ENCODE measurements around the gene CTRB1.

Gene CTRB1

GRCh38 chr16:75225678-75226515 is 7.1 kb downstream of the CTRB1 start:
- no peak for DNase-seq (ENCODE audit: low spot score)

DNA sequence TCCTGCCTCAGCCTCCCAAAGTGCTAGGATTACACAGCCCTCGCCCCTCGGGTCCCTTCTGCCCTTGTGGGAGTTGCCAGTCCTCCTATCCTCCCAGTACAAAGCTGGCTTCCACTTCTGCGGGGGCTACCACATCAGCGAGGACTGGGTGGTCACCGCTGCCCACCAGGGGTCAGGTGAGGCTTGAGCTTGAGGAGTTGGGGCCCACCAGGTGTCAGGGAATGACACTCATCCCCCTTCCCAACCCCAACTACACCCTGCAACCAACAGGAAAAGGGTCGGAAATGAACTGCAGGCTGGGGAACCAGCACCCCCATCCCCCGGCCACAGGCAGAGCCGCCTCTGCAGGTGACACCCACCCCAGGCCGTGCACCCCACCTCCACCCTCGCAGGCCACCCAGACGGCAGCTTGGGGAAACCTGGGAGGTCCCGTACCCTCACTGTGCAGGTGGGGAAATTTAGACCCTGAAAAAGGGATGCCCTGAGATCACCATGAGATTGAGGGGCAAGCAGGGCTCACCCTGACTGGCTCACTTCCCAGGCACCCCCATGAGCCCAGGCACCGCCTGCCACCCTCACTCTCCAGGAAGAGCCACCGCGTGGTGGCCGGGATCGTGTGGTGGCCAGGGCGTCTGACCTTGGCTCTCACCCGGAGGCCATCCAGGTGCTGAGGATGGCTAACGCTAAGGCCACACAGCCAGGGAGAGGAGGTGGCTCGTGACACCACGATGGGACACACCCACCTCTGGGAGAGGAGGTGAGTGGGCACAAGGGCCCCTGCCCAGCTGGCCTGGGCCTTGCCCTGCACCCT is 8.0 kb downstream of the CTRB1 start:
- DNase-seq (ENCODE audit: low spot score) = no peak

- DNase-seq (ENCODE audit: low spot score) = no peak
Measured at GRCh38 chr16:75227361-75228142, 8.8 kb downstream of the CTRB1 start.

DNA sequence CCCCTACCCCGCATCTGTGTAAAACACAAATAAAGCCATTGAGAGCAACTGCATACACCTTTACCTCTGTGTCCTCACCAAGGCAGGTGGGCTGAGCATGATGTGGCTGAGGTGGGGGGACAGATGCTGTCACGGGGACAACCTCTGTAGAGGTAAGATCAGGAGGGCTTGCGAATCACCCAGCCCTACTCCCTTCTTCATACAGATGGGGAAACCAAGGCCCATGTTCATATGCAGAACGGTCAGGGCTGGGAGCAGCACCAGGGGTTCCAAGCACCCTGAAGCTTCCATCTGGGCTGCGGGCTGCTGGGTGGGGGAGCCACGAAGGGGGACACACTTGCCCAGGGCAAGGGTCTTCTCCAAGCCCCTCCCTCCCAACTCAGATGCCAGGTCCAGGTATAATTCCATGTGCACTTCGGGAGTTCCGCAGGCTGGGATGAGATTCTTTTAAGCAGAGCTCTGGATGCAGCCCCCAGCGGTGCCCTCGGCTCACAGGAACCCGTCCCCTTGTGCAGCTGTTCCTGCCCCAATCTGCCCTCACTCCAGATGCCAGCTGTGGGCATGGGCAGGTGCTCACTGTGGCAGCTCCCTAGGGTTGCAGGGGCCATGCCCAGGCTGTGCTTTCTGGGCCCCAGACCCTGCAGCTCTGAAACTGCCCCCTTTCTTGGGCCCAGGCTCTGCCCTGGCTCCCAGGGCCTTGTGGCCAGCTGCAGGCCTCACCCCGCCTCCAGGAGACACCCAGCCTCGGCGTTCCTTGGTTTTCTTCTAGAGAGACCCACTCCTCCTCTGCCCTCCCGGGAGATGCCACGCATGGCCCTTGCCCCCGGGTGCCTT is 9.6 kb downstream of the CTRB1 start:
- no peak for DNase-seq (ENCODE audit: low spot score)

GRCh38 chr16:75229172-75230031 is 10.6 kb downstream of the CTRB1 start:
- DNase-seq (ENCODE audit: low spot score) = no peak

- DNase-seq (ENCODE audit: low spot score) = no peak
Measured at GRCh38 chr16:75230471-75231110, 11.8 kb downstream of the CTRB1 start.

GRCh38 chr16:75231570-75231969 is 12.8 kb downstream of the CTRB1 start:
- DNase-seq (ENCODE audit: low spot score) = no peak

DNA sequence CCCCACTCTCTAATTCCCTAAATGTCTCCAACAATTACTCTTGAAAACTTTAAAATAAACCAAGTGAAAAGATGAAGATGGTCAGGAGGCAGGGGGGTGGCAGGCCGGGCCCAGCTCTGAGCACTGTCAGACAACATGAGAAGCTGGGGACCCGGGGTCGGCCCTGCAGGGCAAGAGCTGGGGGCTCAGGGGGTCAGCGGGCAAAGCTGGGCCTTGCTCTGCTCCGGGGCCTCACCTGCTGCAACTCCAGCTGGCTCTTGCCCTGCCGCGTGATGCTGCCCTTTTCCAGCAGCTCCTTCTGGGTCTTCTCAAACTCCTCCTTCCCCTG is 14.8 kb downstream of the CTRB1 start:
- no peak for DNase-seq (ENCODE audit: low spot score)

DNA sequence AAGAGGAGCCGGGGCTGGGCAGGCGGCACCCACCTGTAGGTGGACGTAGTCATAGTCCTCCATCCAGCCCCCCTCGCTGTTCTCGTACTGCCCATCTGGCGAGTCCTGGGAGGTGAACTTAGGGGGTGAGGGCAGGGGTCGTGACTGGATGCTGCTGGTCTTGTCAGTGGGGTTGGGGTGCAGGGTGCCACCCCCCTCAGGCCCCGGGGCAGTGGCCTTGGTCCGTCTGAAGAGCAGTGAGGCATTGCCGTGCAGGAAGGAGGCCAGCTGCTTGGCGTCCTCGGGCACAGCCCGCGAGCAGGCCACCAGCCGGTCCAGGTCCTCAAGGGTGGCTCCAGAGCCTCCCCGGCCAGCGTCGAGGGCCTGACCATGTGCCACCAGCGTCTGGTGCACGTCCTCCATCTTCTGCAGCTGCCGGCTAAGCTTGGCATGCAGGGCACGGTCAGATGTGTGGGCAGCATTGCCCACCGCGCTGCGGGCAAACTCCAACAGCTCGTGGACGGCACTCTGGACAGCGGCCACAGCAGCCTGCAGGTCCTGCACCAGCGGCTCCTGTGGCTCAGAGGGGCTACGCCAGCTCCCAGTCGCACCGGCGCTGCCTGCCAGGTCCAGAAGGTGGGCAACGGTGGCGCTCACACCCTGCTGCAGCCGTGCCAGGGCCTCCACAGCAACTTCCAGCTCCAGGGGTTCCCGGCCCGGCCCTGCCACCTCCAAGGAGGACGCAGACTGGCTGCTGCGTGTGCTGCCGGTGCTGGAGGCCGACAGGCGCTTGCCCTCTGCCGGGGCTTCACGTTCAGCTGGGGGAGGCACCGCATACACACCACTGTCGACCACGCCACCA is 16.3 kb downstream of the CTRB1 start:
- DNase-seq (ENCODE audit: low spot score) = no peak

DNA sequence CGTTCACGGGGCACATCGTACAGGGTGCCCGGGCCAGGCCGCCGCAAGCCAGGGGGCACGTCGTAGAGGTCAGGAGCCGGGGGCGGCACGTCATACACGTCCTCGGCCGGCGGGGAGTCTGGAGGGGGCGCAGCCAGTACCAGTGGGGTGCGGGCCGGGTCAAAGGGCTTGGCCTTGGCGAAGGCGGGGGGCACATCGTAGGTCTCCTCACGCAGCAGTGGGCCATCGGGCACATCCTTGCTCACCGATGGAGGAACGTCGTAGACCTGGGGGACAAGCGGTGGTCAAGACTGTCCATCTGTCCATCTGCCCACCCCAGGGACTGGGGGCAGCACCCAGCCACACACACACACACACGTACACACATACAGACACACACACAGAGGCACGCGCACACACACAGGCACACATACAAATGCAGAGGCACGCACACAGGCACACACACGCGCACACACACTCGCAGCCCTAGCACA is 17.0 kb downstream of the CTRB1 start:
- no peak for DNase-seq (ENCODE audit: low spot score)

DNA sequence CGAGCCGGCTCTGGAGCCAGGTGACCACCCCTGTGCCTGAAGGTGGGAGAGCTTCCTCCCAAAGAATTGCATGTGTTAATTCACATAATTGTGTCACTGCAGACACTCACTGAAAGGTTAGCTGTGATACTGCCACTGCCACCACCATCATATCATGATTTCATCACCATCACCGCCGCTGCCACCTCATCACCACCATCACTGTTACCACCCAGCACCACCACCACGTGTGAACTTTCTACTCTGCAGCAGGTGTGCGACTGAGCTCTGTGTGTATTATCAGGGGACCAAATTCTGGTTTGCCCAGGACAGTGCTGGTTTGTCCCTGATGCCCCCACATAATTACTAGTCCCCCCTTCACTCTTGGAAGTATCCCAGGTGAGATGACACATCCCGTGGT is 17.4 kb downstream of the CTRB1 start:
- no peak for DNase-seq (ENCODE audit: low spot score)

- DNase-seq (ENCODE audit: low spot score) = no peak
Measured at GRCh38 chr16:75236736-75237397, 18.1 kb downstream of the CTRB1 start.

DNA sequence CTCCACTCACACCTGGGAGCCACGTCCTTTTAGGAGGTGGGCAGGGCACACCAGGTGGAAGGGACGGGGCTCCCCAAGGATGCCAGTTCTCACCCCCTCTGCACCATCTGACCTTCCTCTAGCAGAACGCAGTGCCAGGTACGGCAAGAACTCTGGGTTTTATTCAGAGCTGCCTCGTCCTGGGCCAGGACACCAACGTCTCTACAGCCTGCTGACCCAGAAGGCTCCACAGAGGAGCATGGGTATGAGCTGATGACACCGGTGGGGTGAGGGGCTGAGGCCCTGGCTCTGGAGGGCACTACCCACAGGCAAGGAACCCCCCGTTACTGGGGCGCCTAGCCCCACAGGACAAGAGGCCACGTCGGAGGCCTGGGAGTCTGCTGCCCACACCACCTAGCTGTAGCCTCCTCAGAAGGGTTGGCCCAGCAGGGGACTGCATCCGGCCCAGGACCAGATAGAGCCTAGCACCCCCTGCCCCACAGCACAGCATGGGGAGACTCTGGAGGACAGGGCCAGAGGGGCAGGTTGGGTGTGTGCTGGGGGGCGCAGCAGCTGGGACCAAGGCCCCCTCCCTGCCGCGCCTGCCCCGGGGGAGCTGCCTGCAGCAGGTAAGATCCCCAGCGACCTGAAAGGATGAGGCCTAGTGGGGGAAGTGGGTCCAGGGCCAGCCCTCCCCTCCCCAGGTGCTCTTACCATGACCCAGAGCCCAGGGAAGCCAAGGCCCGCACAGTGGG is 18.8 kb downstream of the CTRB1 start:
- DNase-seq (ENCODE audit: low spot score) = no peak

DNA sequence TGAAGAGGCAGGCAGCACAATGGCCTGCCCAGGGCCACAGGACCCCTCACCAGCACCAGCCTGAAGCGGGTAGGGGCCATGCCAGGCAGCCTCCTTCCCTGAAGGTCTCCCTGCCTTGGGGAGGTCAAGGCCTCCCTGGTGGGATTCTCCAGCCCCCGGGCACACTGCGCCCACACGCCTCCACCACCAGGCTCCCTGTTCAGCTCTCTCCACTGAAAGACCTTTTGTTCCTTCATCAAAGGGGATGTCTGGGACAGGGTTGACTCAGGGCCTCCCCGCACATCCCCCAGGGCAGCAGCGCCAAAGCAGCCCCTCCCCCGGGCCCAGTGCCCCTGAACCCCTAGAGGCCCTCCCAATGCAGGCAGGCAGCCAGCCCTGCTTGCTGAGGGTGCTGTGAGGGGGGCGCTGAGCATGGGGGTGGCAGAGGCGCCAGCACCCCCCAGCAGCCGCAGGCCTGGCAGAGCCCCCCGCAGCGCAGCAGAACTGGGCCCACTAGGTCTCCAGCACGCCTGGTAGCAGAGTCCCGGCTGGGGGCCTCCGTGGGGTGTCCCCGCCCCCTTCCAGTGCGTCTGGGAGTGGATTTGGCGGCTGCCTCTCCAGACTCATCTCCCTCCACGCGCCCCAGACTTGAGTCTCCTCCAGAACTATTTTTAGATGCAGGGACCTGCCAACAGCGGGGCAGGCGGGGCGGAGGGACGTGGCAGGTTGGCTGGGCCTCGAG is 19.5 kb downstream of the CTRB1 start:
- peak; percentile 89 for DNase-seq (ENCODE audit: low spot score)

DNA sequence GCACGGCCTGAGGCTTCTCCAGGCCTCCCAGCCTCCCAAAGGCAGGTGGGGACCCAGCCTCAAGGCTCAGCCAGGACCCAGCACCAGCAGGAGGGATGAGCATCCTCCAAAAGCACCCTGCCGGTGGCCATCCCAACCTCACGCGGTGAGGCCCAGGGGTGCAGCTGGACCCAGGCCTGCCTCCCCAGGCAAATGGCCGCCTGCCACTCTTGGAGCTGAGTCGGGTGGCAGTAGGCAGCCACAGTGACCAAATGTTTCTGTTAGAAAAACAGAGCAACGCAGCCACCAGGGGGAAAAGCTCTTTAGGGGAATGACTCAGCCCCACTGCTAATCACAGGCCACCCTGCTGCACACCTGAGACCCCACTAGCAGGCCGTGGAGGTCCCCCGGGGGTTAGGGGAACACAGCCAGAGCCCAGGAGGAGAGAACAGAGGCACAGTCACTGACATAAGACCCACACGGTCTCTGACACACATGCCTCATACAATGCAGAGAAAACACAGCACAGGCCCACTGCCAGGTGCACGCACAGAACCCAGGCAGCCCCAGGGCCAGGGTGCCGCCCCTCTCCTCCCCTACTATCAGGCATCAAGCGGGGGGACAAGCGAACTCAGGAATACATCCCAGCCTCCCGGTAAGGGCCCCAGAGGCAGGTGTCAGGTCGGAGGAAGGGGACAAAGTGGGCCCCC is 20.2 kb downstream of the CTRB1 start:
- no peak for DNase-seq (ENCODE audit: low spot score)

DNA sequence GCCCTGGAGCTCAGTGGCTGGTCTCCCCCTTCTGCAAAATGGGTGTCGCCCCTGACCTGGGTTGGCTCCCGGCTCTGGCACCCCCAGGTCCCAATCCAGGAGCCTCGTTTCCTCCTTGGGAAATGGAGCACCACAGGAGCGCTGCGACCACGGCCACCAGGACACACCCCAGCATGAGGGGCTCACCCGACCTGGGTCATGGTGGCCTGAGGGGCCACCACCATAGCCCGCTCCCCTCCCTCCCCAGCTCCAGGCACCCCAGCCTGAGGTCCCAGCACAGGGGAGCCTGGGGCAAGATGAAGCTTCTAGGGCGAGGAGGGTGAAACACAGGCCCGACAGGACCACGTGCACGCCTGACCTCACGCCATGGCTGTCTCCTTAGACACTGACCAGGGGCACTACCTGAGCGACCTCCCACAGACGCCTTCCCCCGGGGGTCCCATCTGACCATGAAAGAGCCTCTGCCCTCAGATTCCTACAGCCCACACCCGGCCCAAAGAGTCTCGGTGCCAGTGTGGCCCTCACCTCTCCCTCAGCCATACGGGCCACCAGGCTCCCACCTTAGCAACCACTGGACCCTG is 20.8 kb downstream of the CTRB1 start:
- DNase-seq (ENCODE audit: low spot score) = no peak
